H9 (cell line): ENCODE results near the gene COLEC12. TPM values are rescaled to one million over a fixed set of nuclear protein-coding genes. Genes with fewer than 3 reads are reported as not detected.

Experiments
- DNase-seq: peaks from one replicate; pipeline ENCODE4 v3.0.0-alpha.2; 2017
- H2AFZ ChIP-seq: one replicate; pipeline ENCODE4 v1.6.1; 2013; ENCODE audit warnings: mild to moderate bottlenecking, low read length, control low read depth, moderate library complexity
- H2AK5ac ChIP-seq: 2 replicates; pipeline ENCODE4 v1.6.1; 2013; ENCODE audit warnings: low read length, control low read depth, mixed read lengths; ENCODE audit not compliant: insufficient read length
- H2BK120ac ChIP-seq: one replicate; pipeline ENCODE4 v1.6.1; 2013; ENCODE audit warnings: low read depth, mild to moderate bottlenecking, low read length, control low read depth, inconsistent platforms; ENCODE audit not compliant: poor library complexity, severe bottlenecking
- H2BK12ac ChIP-seq: 2 replicates; pipeline ENCODE4 v1.6.1; 2013; ENCODE audit warnings: low read length, control low read depth, mixed read lengths, low read depth; ENCODE audit not compliant: insufficient read length
- H2BK15ac ChIP-seq: 2 replicates; pipeline ENCODE4 v1.6.1; 2013; ENCODE audit warnings: low read depth, low read length, control low read depth
- H2BK20ac ChIP-seq: one replicate; pipeline ENCODE4 v1.6.1; 2013; ENCODE audit warnings: low read depth, mild to moderate bottlenecking, low read length, control low read depth, inconsistent platforms; ENCODE audit not compliant: poor library complexity, severe bottlenecking
- H2BK5ac ChIP-seq: 2 replicates; pipeline ENCODE4 v1.6.1; 2013; ENCODE audit warnings: low read length, control low read depth, mixed read lengths; ENCODE audit not compliant: insufficient read length
- H3K14ac ChIP-seq: 2 replicates; pipeline ENCODE4 v1.6.1; 2013; ENCODE audit warnings: low read length, control low read depth; ENCODE audit not compliant: insufficient read depth
- H3K18ac ChIP-seq: 2 replicates; pipeline ENCODE4 v1.6.1; 2013; ENCODE audit warnings: low read depth, mild to moderate bottlenecking, mixed read lengths, low read length, control low read depth; ENCODE audit not compliant: insufficient read length
- H3K23ac ChIP-seq: 2 replicates; pipeline ENCODE4 v1.6.1; 2013; ENCODE audit warnings: low read length, control low read depth, mixed read lengths, low read depth; ENCODE audit not compliant: insufficient read length
- H3K23me2 ChIP-seq: 2 replicates; pipeline ENCODE4 v1.6.1; 2013; ENCODE audit warnings: low read depth, mild to moderate bottlenecking, mixed read lengths, low read length, control low read depth; ENCODE audit not compliant: insufficient read length, poor library complexity, severe bottlenecking
- H3K27ac ChIP-seq: 2 replicates; pipeline ENCODE4 v1.5.1; 2013; ENCODE audit warnings: low read length, control low read depth, mixed read lengths, low read depth; ENCODE audit not compliant: insufficient read length
- H3K27me3 ChIP-seq: 2 replicates; pipeline ENCODE4 v1.6.1; 2013; ENCODE audit warnings: low read length, control low read depth, inconsistent platforms; ENCODE audit not compliant: insufficient read depth
- H3K4ac ChIP-seq: 2 replicates; pipeline ENCODE4 v1.6.1; 2013; ENCODE audit warnings: low read depth, mild to moderate bottlenecking, control low read depth, inconsistent platforms, low read length, moderate library complexity
- H3K4me1 ChIP-seq: 2 replicates; pipeline ENCODE4 v1.6.1; 2013; ENCODE audit warnings: low read length, control low read depth, inconsistent platforms; ENCODE audit not compliant: insufficient read depth
- H3K4me2 ChIP-seq: 2 replicates; pipeline ENCODE4 v1.6.1; 2013; ENCODE audit warnings: low read length, control low read depth, mixed read lengths; ENCODE audit not compliant: insufficient read length, insufficient read depth
- H3K56ac ChIP-seq: 2 replicates; pipeline ENCODE4 v1.6.1; 2013; ENCODE audit warnings: low read depth, mild to moderate bottlenecking, mixed read lengths, low read length, control low read depth; ENCODE audit not compliant: insufficient read length
- H3K79me1 ChIP-seq: 2 replicates; pipeline ENCODE4 v1.6.1; 2013; ENCODE audit warnings: low read depth, mild to moderate bottlenecking, moderate library complexity, low read length, control low read depth, inconsistent platforms; ENCODE audit not compliant: insufficient read depth, poor library complexity, severe bottlenecking
- H3K79me2 ChIP-seq: 2 replicates; pipeline ENCODE4 v1.6.1; 2013; ENCODE audit warnings: low read length, control low read depth, inconsistent platforms; ENCODE audit not compliant: insufficient read depth
- H3K9ac ChIP-seq: 2 replicates; pipeline ENCODE4 v1.6.1; 2013; ENCODE audit warnings: low read length, control low read depth, mixed read lengths; ENCODE audit not compliant: insufficient read length; ENCODE audit errors: extremely low read depth
- H3K9me3 ChIP-seq: one replicate; pipeline ENCODE4 v1.6.1; 2013; ENCODE audit warnings: low read depth, low read length, inconsistent platforms; ENCODE audit not compliant: control insufficient read depth
- H3T11ph ChIP-seq: one replicate; pipeline ENCODE4 v1.6.1; 2013; ENCODE audit warnings: mild to moderate bottlenecking, low read length, control low read depth, inconsistent platforms
- H4K20me1 ChIP-seq: one replicate; pipeline ENCODE4 v1.6.1; 2013; ENCODE audit not compliant: control insufficient read depth, insufficient read length, insufficient read depth
- H4K5ac ChIP-seq: 2 replicates; pipeline ENCODE4 v1.6.1; 2013; ENCODE audit warnings: low read depth, mild to moderate bottlenecking, mixed read lengths, low read length, control low read depth; ENCODE audit not compliant: insufficient read length
- H4K8ac ChIP-seq: replicated peaks from 2 replicates; pipeline ENCODE4 v1.6.1; 2013; ENCODE audit warnings: low read length, control low read depth, mixed read lengths, low read depth; ENCODE audit not compliant: insufficient read length
- H4K91ac ChIP-seq: 2 replicates; pipeline ENCODE4 v1.6.1; 2013; ENCODE audit warnings: low read depth, mild to moderate bottlenecking, moderate library complexity, mixed read lengths, low read length, control low read depth; ENCODE audit not compliant: insufficient read length
- H3K27ac Mint-ChIP-seq, 3 experiments: 2 replicates in 2 of 3; 3 replicates in 1 of 3; pipeline ENCODE4 v1.8.0; 2020 to 2021; ENCODE audit warnings: mixed read lengths in 3 of 3, mild to moderate bottlenecking in 1 of 3, moderate library complexity in 1 of 3
- H3K27me3 Mint-ChIP-seq: 2 replicates; pipeline ENCODE4 v1.8.0; 2021; ENCODE audit warnings: low read depth, mild to moderate bottlenecking, moderate library complexity, mixed read lengths
- H3K36me3 Mint-ChIP-seq, 3 experiments: 2 replicates in 2 of 3; 3 replicates in 1 of 3; pipeline ENCODE4 v1.8.0; 2020 to 2021; ENCODE audit warnings: low read depth in 3 of 3, mixed read lengths in 3 of 3; ENCODE audit not compliant: insufficient read depth in 1 of 3
- H3K4me1 Mint-ChIP-seq, 2 experiments: 2 replicates each; pipeline ENCODE4 v1.8.0; 2020; ENCODE audit warnings: mixed read lengths in 2 of 2
- H3K4me3 Mint-ChIP-seq, 2 experiments: 2 replicates in 1 of 2; 3 replicates in 1 of 2; pipeline ENCODE4 v1.8.0; 2020 to 2021; ENCODE audit warnings: mild to moderate bottlenecking in 2 of 2, mixed read lengths in 2 of 2, moderate library complexity in 1 of 2
- H3K9me3 Mint-ChIP-seq, 2 experiments: 2 replicates in 1 of 2; 3 replicates in 1 of 2; pipeline ENCODE4 v1.8.0; 2020; ENCODE audit warnings: mild to moderate bottlenecking in 2 of 2, mixed read lengths in 2 of 2, moderate library complexity in 1 of 2
- WGBS: extraction: QIAGEN DNeasy Blood & Tissue Kit; methylation state at CpG from one replicate; pipeline ENCODE4 v1.1.7; 2013; ENCODE audit warnings: missing lambda C conversion rate, low lambda C conversion rate, mixed read lengths; ENCODE audit not compliant: insufficient read length; ENCODE audit errors: extremely low coverage; 5-methylcytosine and 5-hydroxymethylcytosine counted together
- total RNA-seq: library from RNA; stranded (reverse); gene quantifications from 2 replicates; pipeline ENCODE4 v1.2.1, GENCODE V29; 2021
- TF ChIP-seq, protein P1 (sequence below): fragments of 200-600 bp; sonication (generic); conservative IDR thresholded peaks from 3 replicates; pipeline ENCODE4 v1.8.0; 2021; ENCODE audit warnings: antibody characterized with exemption, mild to moderate bottlenecking

Gene COLEC12
- total RNA-seq, 1 experiment from 2014 or later: 0.70 TPM

DNA sequence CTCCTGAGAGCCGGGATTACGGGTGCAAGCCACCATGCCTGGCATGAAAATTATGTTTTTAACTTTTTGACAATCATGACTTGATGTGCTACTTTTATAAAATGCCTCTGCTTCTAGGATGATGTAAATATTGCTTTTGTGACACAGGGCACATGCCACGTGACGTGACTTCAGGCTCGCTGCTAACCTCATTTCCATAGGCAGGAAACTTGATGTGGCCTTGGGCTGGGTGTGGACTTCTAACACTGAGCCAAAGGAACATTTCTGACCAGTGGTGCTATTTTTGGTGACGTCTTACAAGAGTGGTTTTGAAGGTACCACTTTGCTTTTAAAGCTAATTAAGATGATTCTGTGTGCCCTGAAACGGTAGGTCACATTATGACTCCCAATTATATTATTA, 198.4 kb downstream of the COLEC12 start:
- TF ChIP-seq, protein P1, sequence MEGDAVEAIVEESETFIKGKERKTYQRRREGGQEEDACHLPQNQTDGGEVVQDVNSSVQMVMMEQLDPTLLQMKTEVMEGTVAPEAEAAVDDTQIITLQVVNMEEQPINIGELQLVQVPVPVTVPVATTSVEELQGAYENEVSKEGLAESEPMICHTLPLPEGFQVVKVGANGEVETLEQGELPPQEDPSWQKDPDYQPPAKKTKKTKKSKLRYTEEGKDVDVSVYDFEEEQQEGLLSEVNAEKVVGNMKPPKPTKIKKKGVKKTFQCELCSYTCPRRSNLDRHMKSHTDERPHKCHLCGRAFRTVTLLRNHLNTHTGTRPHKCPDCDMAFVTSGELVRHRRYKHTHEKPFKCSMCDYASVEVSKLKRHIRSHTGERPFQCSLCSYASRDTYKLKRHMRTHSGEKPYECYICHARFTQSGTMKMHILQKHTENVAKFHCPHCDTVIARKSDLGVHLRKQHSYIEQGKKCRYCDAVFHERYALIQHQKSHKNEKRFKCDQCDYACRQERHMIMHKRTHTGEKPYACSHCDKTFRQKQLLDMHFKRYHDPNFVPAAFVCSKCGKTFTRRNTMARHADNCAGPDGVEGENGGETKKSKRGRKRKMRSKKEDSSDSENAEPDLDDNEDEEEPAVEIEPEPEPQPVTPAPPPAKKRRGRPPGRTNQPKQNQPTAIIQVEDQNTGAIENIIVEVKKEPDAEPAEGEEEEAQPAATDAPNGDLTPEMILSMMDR: no peak
- Histone ChIP-seq H3K79me2 (no peaks in the 10 kb centered on the region), H3K4ac (no peak overlapping the region), H3K23me2 (no peaks in the 10 kb centered on the region), H3K56ac (no peak overlapping the region), H3K4me1 (peaks cover 6% of the 10 kb centered on the region), H4K5ac (no peak overlapping the region), H3K9ac (no peak overlapping the region), H4K20me1 (no peaks in the 10 kb centered on the region), H4K91ac (no peak overlapping the region), H2BK12ac (no peak overlapping the region), H3K9me3 (no peaks in the 10 kb centered on the region), H2BK5ac (no peak overlapping the region), H3T11ph (no peak overlapping the region), H3K18ac (no peak overlapping the region), H2AFZ (no peak overlapping the region), H3K14ac (no peak overlapping the region), H3K79me1 (no peaks in the 10 kb centered on the region), H3K23ac (no peak overlapping the region), H2BK15ac (no peak overlapping the region), H2BK20ac (no peak overlapping the region), H3K27me3 (no peaks in the 10 kb centered on the region), H3K27ac (no peak overlapping the region), H4K8ac (no peak overlapping the region), H3K4me2 (no peak overlapping the region), H2AK5ac (no peak overlapping the region), H2BK120ac (no peak overlapping the region)
- Mint-ChIP-seq H3K9me3 (peaks cover 3 to 4% of the 10 kb centered on the region in 2 experiments; a peak in 3 of 5 replicates), H3K27ac (no peak overlapping the region), H3K4me3 (no peak overlapping the region), H3K4me1 (peaks cover 34 to 35% of the 10 kb centered on the region in 2 experiments), H3K36me3 (no peaks in the 10 kb centered on the region), H3K27me3 (peaks cover 2% of the 10 kb centered on the region; the same call in 1 of the 2 replicates)
- no CpG with 5 or more reads among the region's 7 CpGs for WGBS
- no peak for DNase-seq
